HCEC 1CT (cell line): Measurements from ENCODE around the gene ZNF57.
A peak's percentile ranks its signal among the peaks of the same experiment; 100 is the strongest.
"Not testable (repeated sequence)": the region's sequence is repeated elsewhere in the genome, so short reads cannot be mapped to it uniquely, and the experiment has no call there.

Experiments used
- DNase-seq: peaks from one replicate; pipeline ENCODE4 v3.0.0-alpha.2; 2017

ZNF57 gene

GRCh38 chr19:2902590-2903218, 2.0 kb downstream of the ZNF57 start:
- DNase-seq: no peak

DNA sequence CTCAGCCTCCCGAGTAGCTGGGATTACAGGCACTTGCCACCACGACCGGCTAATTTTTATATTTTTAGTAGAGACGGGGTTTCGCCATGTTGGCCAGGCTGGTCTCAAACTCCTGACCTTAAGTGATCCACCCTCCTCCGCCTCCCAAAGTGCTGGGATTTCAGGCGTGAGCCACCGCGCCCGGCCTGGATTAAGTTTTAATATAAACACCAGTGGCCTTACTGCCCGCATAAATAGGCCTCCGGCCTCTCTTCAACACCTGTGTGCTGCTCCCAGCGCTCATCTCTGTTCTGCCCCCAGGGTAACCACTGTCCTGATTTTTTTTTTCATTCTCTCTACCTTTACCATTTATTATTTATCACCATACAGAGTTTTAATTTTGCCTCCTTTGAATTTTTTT, 2.6 kb downstream of the ZNF57 start:
- not testable (repeated sequence) for DNase-seq

DNA sequence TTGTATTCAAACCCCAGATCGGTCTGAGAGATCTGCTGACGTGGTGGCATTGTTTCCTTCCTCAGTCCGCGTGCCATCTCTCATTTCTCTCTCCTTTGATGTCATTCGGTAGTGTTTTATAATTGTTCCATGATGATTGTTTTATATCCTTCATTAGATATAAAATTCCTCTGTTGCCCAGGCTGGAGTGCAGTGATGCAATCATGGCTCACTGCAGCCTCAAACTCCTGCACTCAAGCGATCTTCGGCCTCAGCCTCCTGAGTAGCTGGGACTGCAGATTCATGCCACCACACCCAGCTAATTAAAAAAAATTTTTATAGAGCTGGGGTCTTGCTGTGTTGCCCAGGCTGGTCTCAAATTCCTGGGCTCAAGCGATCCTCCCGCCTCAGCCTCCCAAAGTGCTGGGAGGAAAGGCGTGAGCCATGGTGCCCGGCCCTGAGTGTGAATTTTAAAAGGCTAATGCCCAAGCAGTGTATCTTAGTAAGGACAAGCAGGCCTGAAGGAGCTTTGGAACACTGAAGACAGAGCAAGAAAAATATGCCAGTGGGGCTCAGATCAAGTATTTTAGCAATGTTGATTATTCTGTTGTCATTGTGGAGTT, 5.3 kb downstream of the ZNF57 start:
- DNase-seq: no peak

DNA sequence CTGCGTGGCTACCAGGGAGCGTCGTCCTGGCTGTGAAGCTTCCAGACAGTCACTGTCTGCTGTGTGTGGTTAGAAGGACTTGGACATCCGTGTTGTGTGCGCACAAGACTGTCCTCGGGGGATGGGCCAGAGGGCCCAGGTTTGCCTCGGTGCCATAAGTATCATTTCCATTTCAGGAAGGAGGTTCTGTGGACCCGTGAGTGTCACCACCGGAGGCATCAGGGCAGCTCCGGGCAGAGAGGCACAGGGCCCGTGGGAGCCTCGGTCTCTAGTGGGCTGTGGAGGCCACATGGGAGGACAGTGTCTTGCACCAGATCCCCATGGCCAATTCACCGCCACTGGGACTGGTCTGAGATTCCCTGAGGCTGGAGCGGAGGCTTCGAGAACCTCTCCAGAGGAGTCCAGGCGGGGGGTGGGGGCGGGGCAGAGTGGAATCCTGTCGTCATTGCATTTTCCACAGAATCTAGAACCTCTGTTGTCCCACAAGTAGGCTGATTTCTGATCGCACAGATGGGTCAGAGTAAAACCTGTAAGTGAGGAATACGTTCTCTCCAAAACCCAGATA, 6.0 kb downstream of the ZNF57 start:
- DNase-seq: no peak

GRCh38 chr19:2912306-2912705, 11.6 kb downstream of the ZNF57 start:
- no peak for DNase-seq

DNA sequence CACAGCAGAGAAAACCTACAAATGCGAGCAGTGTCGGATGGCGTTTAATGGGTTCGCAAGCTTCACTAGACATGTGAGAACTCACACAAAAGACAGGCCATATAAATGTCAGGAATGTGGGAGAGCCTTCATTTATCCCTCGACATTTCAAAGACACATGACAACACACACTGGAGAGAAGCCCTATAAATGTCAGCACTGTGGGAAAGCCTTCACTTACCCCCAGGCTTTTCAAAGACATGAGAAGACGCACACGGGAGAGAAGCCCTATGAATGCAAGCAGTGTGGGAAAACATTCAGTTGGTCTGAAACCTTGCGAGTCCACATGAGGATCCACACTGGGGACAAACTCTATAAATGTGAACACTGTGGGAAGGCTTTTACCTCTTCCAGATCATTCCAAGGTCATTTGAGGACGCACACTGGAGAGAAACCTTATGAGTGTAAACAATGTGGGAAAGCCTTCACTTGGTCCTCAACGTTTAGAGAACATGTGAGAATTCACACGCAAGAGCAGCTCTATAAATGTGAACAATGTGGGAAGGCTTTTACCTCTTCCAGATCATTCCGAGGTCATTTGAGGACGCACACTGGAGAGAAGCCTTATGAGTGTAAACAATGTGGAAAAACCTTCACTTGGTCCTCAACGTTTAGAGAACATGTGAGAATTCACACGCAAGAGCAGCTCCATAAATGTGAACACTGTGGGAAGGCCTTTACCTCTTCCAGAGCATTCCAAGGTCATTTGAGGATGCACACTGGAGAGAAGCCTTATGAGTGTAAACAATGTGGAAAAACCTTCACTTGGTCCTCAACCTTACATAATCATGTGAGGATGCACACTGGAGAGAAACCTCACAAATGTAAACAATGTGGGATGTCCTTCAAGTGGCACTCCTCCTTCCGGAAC, 16.8 kb downstream of the ZNF57 start:
- no peak for DNase-seq

DNA sequence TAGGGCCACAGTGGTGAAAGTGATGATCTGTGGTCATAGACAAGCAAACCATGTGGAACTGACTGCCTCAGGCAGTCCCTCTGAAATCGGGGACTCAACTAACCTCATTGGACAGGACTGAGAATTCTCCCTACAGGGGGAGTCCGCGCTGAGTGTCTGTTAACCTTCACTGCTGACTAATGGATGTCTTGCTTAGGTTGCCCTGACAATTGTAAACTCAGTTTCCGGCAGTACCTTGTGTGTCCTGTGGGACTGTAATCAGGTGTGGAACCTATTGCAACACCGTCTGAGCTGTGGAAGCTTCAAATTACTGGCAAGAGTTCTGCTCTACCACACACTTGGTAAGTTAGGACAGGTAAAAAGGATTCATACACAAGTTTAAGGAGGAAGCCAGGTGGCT, 22.3 kb downstream of the ZNF57 start:
- no peak for DNase-seq

GRCh38 chr19:2923510-2923909, 22.8 kb downstream of the ZNF57 start:
- DNase-seq: peak; percentile 9

GRCh38 chr19:2926341-2927031, 25.8 kb downstream of the ZNF57 start:
- DNase-seq: no peak

DNA sequence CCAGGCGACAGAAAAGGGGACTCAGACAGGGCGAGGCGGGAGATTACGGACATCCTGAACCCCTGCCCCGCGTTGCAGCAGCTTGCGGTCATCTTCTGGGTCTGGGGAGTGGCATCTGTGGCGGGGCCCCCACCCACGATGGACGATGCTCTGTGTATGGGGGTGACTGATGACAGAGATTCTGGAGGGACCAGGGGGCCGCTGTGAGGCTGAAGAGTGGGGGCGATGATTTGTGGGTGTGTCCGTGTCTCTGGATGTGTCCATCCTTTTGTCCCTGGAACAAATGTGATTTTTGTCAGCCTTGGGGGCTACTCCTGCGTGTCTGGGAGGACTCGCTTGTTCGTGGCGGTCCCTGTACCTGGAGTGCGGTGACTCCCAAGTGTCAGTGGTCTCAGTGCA, 26.3 kb downstream of the ZNF57 start:
- no peak for DNase-seq

- no peak for DNase-seq
These were observed 32.8 kb downstream of the ZNF57 start for GRCh38 chr19:2933490-2933910.

- not testable (repeated sequence) for DNase-seq
These were observed 35.1 kb downstream of the ZNF57 start for GRCh38 chr19:2935863-2936262.

- DNase-seq: no peak
These were observed 42.4 kb downstream of the ZNF57 start for GRCh38 chr19:2942928-2943640.

GRCh38 chr19:2944403-2944774, 43.7 kb downstream of the ZNF57 start:
- no peak for DNase-seq

DNA sequence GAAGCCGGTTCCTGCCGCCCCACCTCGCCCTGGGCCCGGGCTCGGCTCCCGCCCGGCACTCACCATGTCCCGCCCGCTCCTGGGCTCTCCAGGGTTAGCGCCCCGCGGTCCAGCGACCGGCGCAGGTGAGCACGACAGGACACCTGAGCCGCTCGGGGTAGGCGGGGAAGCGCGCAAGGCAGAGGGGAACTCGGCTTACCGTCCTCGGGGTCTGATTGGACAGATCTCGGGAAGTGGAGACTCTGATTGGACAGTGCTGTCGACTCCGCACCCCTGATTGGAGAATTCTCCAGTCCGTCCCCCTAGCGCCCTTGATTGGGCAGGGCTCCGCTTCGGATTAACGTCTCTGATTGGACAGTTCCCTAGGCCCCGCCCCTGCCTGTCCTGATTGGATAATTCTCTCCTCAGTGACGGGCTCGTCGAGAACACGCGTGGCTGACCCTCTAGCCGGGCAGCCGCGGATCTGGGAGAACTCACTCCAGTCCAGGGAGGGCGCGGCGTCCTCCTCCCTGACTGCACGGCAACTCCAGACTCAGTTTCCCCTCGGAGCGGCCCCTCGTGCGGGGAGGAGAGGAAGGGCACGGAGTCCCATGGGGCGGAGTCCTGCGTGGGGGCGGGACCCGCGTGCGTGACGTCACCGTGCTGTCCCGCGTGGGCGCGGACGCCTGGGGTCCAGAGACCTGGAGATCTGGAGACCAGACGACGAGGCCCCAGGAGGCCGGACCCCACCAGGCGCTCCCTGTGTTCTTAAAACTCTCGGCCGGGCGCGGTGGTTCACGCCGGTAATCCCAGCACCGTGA, 44.2 kb downstream of the ZNF57 start, which contains the start of gene ZNF77:
Gene ZNF77 (minus strand): TSS at position 197 of the 800 bp plus-strand sequence. CDS start 131 bp downstream, at position 66.
- peak; percentile 56 for DNase-seq

GRCh38 chr19:2945575-2946184, 45.0 kb downstream of the ZNF57 start:
- DNase-seq: no peak

- peak; percentile 13 for DNase-seq
These were observed 49.2 kb downstream of the ZNF57 start for GRCh38 chr19:2949939-2950285.

DNA sequence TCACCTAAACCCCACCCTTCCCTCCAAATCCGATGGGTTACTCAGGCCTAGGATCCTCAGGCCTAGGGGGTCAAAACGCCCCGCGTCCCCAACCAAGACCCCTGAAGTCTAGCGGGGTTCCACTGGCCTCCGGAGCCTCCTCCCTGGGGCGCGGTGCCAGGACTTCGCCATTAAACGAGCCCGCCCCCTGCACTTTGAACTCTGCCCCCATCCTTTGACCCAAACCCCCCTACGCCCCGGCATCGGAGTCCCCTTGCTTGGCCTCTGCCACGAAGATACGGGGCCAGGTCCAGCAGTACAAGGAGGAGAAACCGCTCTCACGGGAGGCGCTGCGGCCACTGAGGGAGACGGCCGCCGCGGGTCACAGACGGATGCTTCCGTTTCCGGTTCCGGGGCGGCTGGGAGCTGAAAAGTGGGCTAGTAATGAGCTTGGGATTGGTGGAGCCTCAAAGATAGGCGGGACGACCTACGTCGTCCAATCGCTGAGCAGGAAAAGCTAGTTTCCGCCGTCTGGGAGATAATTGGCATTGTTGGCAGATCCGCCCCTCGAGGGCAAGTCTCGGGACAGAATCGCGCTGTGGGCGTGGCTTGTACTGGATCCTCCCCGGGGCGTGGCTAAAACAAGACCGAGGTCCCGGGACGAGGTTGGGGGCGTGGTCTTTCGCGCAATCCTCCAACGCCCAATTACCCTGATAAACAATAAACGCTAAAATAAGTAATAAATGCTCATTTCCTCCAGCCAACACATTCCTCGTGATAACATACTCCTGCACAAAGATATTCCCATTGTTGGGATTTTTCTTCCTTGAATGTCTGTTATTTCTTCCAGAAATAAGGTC, 49.8 kb downstream of the ZNF57 start:
- peak; percentile 99 for DNase-seq

GRCh38 chr19:2952953-2953481, 52.3 kb downstream of the ZNF57 start:
- DNase-seq: no peak

DNA sequence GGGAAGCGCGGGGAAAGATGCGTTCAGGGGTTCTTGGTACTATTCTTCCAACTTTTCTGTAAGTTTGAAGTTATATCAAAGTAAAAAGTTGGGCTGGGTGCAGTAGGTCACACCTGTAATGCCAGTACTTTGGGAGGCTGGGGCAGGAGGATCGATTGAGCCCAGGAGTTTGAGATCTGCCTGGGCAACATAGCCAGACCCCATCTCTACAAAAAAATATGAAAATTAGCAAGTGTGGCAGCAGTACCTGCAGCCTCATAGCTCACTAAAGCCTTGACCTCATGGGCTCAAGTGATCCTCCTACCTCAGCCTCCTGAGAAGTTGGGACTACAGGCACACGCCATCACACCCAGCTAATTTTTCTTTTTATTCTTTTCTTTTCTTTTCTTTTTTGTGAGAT, 56.4 kb downstream of the ZNF57 start:
- DNase-seq: no peak
